HepG2 (cell line): ENCODE results near the gene SDC4. TPM values are rescaled to one million over a fixed set of nuclear protein-coding genes. Genes with fewer than 3 reads are reported as not detected.

Experiments
- ARNT2 ChIP-seq: sonication (generic); formaldehyde crosslinking; IDR thresholded peaks from 2 replicates; pipeline ENCODE4 v1.8.0; 2022; ENCODE audit warnings: mild to moderate bottlenecking, low read depth, missing genetic modification reagents, moderate library complexity
- FOXC1 ChIP-seq: sonication (generic); formaldehyde crosslinking; IDR thresholded peaks from 2 replicates; pipeline ENCODE4 v1.8.0; 2022; ENCODE audit warnings: mild to moderate bottlenecking, missing genetic modification reagents, borderline replicate concordance
- FOXK1 ChIP-seq: sonication (generic); formaldehyde crosslinking; IDR thresholded peaks from 2 replicates; pipeline ENCODE4 v1.4.0; 2020; ENCODE audit warnings: low read depth, missing genetic modification reagents, borderline replicate concordance
- GATAD2A ChIP-seq: IDR thresholded peaks from 2 replicates; pipeline ENCODE4 v1.6.1; 2016
- GRHL1 ChIP-seq: sonication (generic); formaldehyde crosslinking; conservative IDR thresholded peaks from 2 replicates; pipeline ENCODE4 v1.8.0; 2022; ENCODE audit warnings: missing genetic modification reagents
- HBP1 ChIP-seq: IDR thresholded peaks from 2 replicates; pipeline ENCODE4 v1.6.1; 2016; ENCODE audit warnings: low read depth, control low read depth
- HES4 ChIP-seq: sonication (generic); formaldehyde crosslinking; IDR thresholded peaks from 2 replicates; pipeline ENCODE4 v1.9.0; 2021; ENCODE audit warnings: mild to moderate bottlenecking, missing genetic modification reagents, borderline replicate concordance
- KLF9 ChIP-seq: IDR thresholded peaks from 2 replicates; pipeline ENCODE4 v1.6.1; 2016; ENCODE audit warnings: low read depth
- RXRB ChIP-seq: IDR thresholded peaks from 2 replicates; pipeline ENCODE4 v1.6.1; 2016; ENCODE audit warnings: borderline replicate concordance, missing genetic modification reagents, missing compliant biosample characterization
- SP4 ChIP-seq: sonication (generic); formaldehyde crosslinking; IDR thresholded peaks from 2 replicates; pipeline ENCODE4 v1.8.1; 2023; ENCODE audit warnings: mild to moderate bottlenecking, missing genetic modification reagents
- TAF1 ChIP-seq: sonication (generic); formaldehyde crosslinking; IDR thresholded peaks from 2 replicates; pipeline ENCODE4 v1.4.0; 2020; ENCODE audit warnings: missing genetic modification reagents
- TMF1 ChIP-seq: sonication (generic); formaldehyde crosslinking; IDR thresholded peaks from 2 replicates; pipeline ENCODE4 v1.8.1; 2022; ENCODE audit warnings: low read depth, missing genetic modification reagents
- U2AF1 ChIP-seq: fragments of 200-400 bp; formaldehyde crosslinking; optimal IDR thresholded peaks from 2 replicates; pipeline ENCODE3; 2017; ENCODE audit warnings: mild to moderate bottlenecking, low read depth, low read length
- ZNF12 ChIP-seq: sonication (generic); formaldehyde crosslinking; IDR thresholded peaks from 2 replicates; pipeline ENCODE4 v1.5.0; 2020; ENCODE audit warnings: missing genetic modification reagents
- ZNF224 ChIP-seq: sonication (generic); formaldehyde crosslinking; IDR thresholded peaks from 2 replicates; pipeline ENCODE4 v1.5.0; 2020; ENCODE audit warnings: mild to moderate bottlenecking, missing genetic modification reagents
- ZNF232 ChIP-seq: sonication (generic); formaldehyde crosslinking; IDR thresholded peaks from 2 replicates; pipeline ENCODE4 v1.4.0; 2020; ENCODE audit warnings: missing genetic modification reagents, borderline replicate concordance
- ZNF292 ChIP-seq: sonication (generic); formaldehyde crosslinking; IDR thresholded peaks from 2 replicates; pipeline ENCODE4 v1.8.1; 2022; ENCODE audit warnings: mild to moderate bottlenecking, low read depth, missing genetic modification reagents, borderline replicate concordance
- ZNF580 ChIP-seq: IDR thresholded peaks from 2 replicates; pipeline ENCODE4 v1.6.1; 2016; ENCODE audit warnings: low read depth, borderline replicate concordance
- ZNF652 ChIP-seq: IDR thresholded peaks from 2 replicates; pipeline ENCODE4 v1.6.1; 2016; ENCODE audit warnings: low read depth, borderline replicate concordance
- ZNF670 ChIP-seq: sonication (generic); formaldehyde crosslinking; IDR thresholded peaks from 2 replicates; pipeline ENCODE4 v1.8.0; 2022; ENCODE audit warnings: mild to moderate bottlenecking, missing genetic modification reagents, borderline replicate concordance
- ZNF713 ChIP-seq: sonication (generic); formaldehyde crosslinking; IDR thresholded peaks from 2 replicates; pipeline ENCODE4 v1.4.0; 2020; ENCODE audit warnings: mild to moderate bottlenecking, missing genetic modification reagents
- ZZZ3 ChIP-seq: sonication (generic); formaldehyde crosslinking; IDR thresholded peaks from 2 replicates; pipeline ENCODE4 v1.4.0; 2020; ENCODE audit warnings: missing genetic modification reagents, mild to moderate bottlenecking, borderline replicate concordance
- polyA plus RNA-seq, 8 experiments: library from polyadenylated mRNA; depleted of rRNA in 3 of 8; stranded (reverse) in 7 of 8; unstranded in 1 of 8; fragments of >200 nt; fragmentation: Illumina TruSeq in 4 of 8; extraction: Trizol in 4 of 8; gene quantifications; 2 replicates each; pipeline versions ENCODE4 v1.2.1 to v1.2.3, GENCODE V29; 2011 to 2016; ENCODE audit warnings: low read depth in 4 of 8, missing spikeins in 1 of 8, mixed read lengths in 1 of 8; ENCODE audit not compliant: insufficient read depth in 1 of 8
- total RNA-seq, 5 experiments: library from RNA; depleted of rRNA; stranded (reverse); fragments of >200 nt; fragmentation: Illumina TruSeq; extraction: Trizol; gene quantifications; 2 replicates each; pipeline ENCODE4 v1.2.3, GENCODE V29; 2016; ENCODE audit warnings: low read depth in 1 of 5
- TF ChIP-seq, protein P1 (sequence below): sonication (generic); formaldehyde crosslinking; IDR thresholded peaks from 2 replicates; pipeline ENCODE4 v1.8.1; 2023; ENCODE audit warnings: mild to moderate bottlenecking, missing genetic modification reagents
- TF ChIP-seq, protein P2 (sequence below): sonication (generic); formaldehyde crosslinking; IDR thresholded peaks from 2 replicates; pipeline ENCODE4 v1.8.1; 2023; ENCODE audit warnings: mild to moderate bottlenecking, missing genetic modification reagents, borderline replicate concordance

The SDC4 gene
- total and polyA plus RNA-seq, 2 of the 13 experiments (the other 11 are each of a cell fraction or from before 2014, with no cell fraction given) = 49.0 to 65.1 TPM

DNA sequence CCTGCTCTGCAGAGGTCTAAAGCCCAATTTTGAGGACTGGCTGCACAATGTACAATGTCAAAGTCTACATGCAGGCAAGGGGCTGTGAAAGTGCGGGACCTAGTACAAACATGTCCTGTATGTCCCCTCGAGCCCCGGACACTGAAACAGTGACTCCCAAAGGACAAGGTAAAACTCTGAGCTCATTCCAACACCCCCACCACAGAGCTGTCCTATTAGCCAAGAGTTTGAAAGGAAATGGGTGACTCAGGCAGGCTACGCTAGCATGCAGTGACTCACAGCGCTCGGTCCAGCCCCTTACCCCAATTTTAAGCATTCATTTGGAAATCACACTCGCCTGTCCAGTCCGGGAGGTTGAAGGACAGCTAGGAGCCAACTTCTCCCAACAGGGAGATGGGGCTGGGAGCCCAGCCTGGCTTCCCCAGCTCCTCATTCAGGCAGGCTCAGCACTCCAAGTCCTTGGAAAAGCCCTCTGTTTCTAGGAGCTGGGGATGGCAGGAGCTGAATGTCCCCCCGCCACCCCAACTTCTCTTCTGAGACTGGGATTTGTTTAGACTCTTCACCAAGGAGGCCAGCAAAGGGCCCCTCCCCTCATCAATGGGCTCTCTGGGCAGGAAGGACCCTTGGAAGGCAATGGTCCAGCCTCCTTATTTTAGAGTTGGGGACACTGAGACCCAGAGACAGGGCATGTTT, 3.9 kb downstream of the SDC4 start (continued):
- TF ChIP-seq, protein P1, sequence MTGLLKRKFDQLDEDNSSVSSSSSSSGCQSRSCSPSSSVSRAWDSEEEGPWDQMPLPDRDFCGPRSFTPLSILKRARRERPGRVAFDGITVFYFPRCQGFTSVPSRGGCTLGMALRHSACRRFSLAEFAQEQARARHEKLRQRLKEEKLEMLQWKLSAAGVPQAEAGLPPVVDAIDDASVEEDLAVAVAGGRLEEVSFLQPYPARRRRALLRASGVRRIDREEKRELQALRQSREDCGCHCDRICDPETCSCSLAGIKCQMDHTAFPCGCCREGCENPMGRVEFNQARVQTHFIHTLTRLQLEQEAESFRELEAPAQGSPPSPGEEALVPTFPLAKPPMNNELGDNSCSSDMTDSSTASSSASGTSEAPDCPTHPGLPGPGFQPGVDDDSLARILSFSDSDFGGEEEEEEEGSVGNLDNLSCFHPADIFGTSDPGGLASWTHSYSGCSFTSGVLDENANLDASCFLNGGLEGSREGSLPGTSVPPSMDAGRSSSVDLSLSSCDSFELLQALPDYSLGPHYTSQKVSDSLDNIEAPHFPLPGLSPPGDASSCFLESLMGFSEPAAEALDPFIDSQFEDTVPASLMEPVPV (CRISPR knock-in tag) = peak; percentile 67; the same call in 1 of the 2 replicates
- TF ChIP-seq GATAD2A (CRISPR knock-in tag) = peak; percentile 55; the same call in 1 of the 2 replicates
- peak; percentile 59; the same call in 1 of the 2 replicates for TF ChIP-seq FOXK1
- TF ChIP-seq TAF1 (CRISPR knock-in tag) = peak; percentile 49; the same call in 1 of the 2 replicates
- TF ChIP-seq ZNF292 (CRISPR knock-in tag) = 0 out of 2 replicates have a peak, but pooled peaks have one; percentile 43
- no peak for TF ChIP-seq GRHL1 (CRISPR knock-in tag)
- TF ChIP-seq ZNF713 (CRISPR knock-in tag) = no peak; the same call in 1 of the 2 replicates
- TF ChIP-seq SP4 (CRISPR knock-in tag) = peak; percentile 41; the same call in 1 of the 2 replicates
- peak; percentile 92; the same call in 1 of the 2 replicates for TF ChIP-seq ZNF670
- TF ChIP-seq HBP1 (CRISPR knock-in tag) = peak; percentile 15; the same call in 1 of the 2 replicates
- TF ChIP-seq ZNF232 (CRISPR knock-in tag) = no peak
- TF ChIP-seq ARNT2 (CRISPR knock-in tag) = peak; percentile 70; the same call in 1 of the 2 replicates
- no peak for TF ChIP-seq HES4
- TF ChIP-seq, protein P2, sequence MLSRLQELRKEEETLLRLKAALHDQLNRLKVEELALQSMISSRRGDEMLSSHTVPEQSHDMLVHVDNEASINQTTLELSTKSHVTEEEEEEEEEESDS (CRISPR knock-in tag) = 0 out of 2 replicates have a peak, but pooled peaks have one; percentile 44
- TF ChIP-seq RXRB (CRISPR knock-in tag) = 0 out of 2 replicates have a peak, but pooled peaks have one; percentile 4
- 0 out of 2 replicates have a peak, but pooled peaks have one; percentile 6 for TF ChIP-seq FOXC1 (CRISPR knock-in tag)
- TF ChIP-seq KLF9 (CRISPR knock-in tag) = peak; percentile 24; the same call in 1 of the 2 replicates
- peak; percentile 54; the same call in 1 of the 2 replicates for TF ChIP-seq ZNF652 (CRISPR knock-in tag)
- TF ChIP-seq ZNF12 (CRISPR knock-in tag) = peak; percentile 81; the same call in 1 of the 2 replicates
- peak; percentile 1 for TF ChIP-seq U2AF1
- TF ChIP-seq ZNF580 = peak; percentile 72; the same call in 1 of the 2 replicates
- 0 out of 2 replicates have a peak, but pooled peaks have one; percentile 61 for TF ChIP-seq ZZZ3 (CRISPR knock-in tag)
- TF ChIP-seq ZNF224 = 0 out of 2 replicates have a peak, but pooled peaks have one; percentile 79
- TF ChIP-seq TMF1 (CRISPR knock-in tag) = peak; percentile 14; the same call in 1 of the 2 replicates
